HG02981 (cell line): ENCODE results near the gene EXOC4.
"Not testable (repeated sequence)": the region's sequence is repeated elsewhere in the genome, so short reads cannot be mapped to it uniquely, and the experiment has no call there.

Experiments used
- ATAC-seq: cut with Tn5 transposase; IDR thresholded peaks from one replicate; pipeline ENCODE4 v1.9.1; 2021; ENCODE audit warnings: mild to moderate bottlenecking, moderate library complexity; ENCODE audit not compliant: unreplicated experiment

EXOC4 gene

GRCh38 chr7:133275008-133275407 lies 22.1 kb downstream of the EXOC4 start:
- ATAC-seq, result no peak

- ATAC-seq, result no peak
These were observed 22.7 kb downstream of the EXOC4 start for GRCh38 chr7:133275446-133276095.

- ATAC-seq, result not testable (repeated sequence)
These were observed 26.1 kb downstream of the EXOC4 start for GRCh38 chr7:133278975-133279374.

GRCh38 chr7:133282094-133282493 lies 29.2 kb downstream of the EXOC4 start:
- ATAC-seq, result no peak

GRCh38 chr7:133284092-133284491 lies 31.2 kb downstream of the EXOC4 start:
- no peak for ATAC-seq

GRCh38 chr7:133288970-133289369 lies 36.1 kb downstream of the EXOC4 start:
- no peak for ATAC-seq

- ATAC-seq, result no peak
These were observed 37.2 kb downstream of the EXOC4 start for GRCh38 chr7:133290041-133290440.

- ATAC-seq, result no peak
These were observed 37.9 kb downstream of the EXOC4 start for GRCh38 chr7:133290676-133291333.

- ATAC-seq, result no peak
These were observed 39.8 kb downstream of the EXOC4 start for GRCh38 chr7:133292631-133293030.

- no peak for ATAC-seq
These were observed 40.7 kb downstream of the EXOC4 start for GRCh38 chr7:133293384-133294160.

- no peak for ATAC-seq
These were observed 41.4 kb downstream of the EXOC4 start for GRCh38 chr7:133294234-133294633.

- ATAC-seq, result no peak
These were observed 42.6 kb downstream of the EXOC4 start for GRCh38 chr7:133295484-133295883.

GRCh38 chr7:133297093-133297492 lies 44.2 kb downstream of the EXOC4 start:
- no peak for ATAC-seq

GRCh38 chr7:133298080-133298479 lies 45.2 kb downstream of the EXOC4 start:
- no peak for ATAC-seq

GRCh38 chr7:133299676-133300075 lies 46.8 kb downstream of the EXOC4 start:
- ATAC-seq, result no peak

- ATAC-seq, result no peak
These were observed 47.2 kb downstream of the EXOC4 start for GRCh38 chr7:133300088-133300487.

GRCh38 chr7:133300811-133301210 lies 47.9 kb downstream of the EXOC4 start:
- ATAC-seq, result no peak

- ATAC-seq, result no peak
These were observed 48.6 kb downstream of the EXOC4 start for GRCh38 chr7:133301444-133301843.

GRCh38 chr7:133303372-133303771 lies 50.5 kb downstream of the EXOC4 start:
- no peak for ATAC-seq

- ATAC-seq, result no peak
These were observed 51.1 kb downstream of the EXOC4 start for GRCh38 chr7:133303931-133304330.

- no peak for ATAC-seq
These were observed 56.5 kb downstream of the EXOC4 start for GRCh38 chr7:133309333-133309732.
